Skin of body (tissue), 2 donors: ENCODE data around the gene MEF2D. TPM values are rescaled to one million over a fixed set of nuclear protein-coding genes. Genes with fewer than 3 reads are reported as not detected.

Source experiments
- DNase-seq: peaks from one replicate; lab custom pipeline; 2025; lab: John Stamatoyannopoulos, UW
- total RNA-seq: library from RNA; depleted of rRNA; stranded (reverse); fragments of >200 nt; gene quantifications from one replicate; pipeline ENCODE4 v1.2.3, GENCODE V29; 2014

The MEF2D gene
- total RNA-seq: 11.2 TPM

- no peak for DNase-seq
These were observed at the start of gene MEF2D for GRCh38 chr1:156500543-156500792. TSS of gene MEF2D (minus strand) at chr1:156500775. CDS start at chr1:156483292, 17,483 bp downstream.

- DNase-seq: no peak
These were observed 49.8 kb upstream of the MEF2D start for GRCh38 chr1:156550346-156550745.

- no peak for DNase-seq
These were observed 49.3 kb upstream of the MEF2D start for GRCh38 chr1:156549831-156550230.

GRCh38 chr1:156549390-156549789, 48.8 kb upstream of the MEF2D start:
- DNase-seq: no peak

- no peak for DNase-seq
These were observed 47.4 kb upstream of the MEF2D start for GRCh38 chr1:156547982-156548381.

GRCh38 chr1:156547434-156547833, 46.9 kb upstream of the MEF2D start:
- DNase-seq: no peak

GRCh38 chr1:156546267-156546666, 45.7 kb upstream of the MEF2D start:
- no peak for DNase-seq

- DNase-seq: no peak
These were observed 44.1 kb upstream of the MEF2D start for GRCh38 chr1:156544592-156545102.

GRCh38 chr1:156543066-156543465, 42.5 kb upstream of the MEF2D start:
- DNase-seq: no peak

GRCh38 chr1:156540955-156541354, 40.4 kb upstream of the MEF2D start:
- DNase-seq: no peak

GRCh38 chr1:156539818-156540355, 39.3 kb upstream of the MEF2D start:
- DNase-seq: no peak

GRCh38 chr1:156538711-156539440, 38.3 kb upstream of the MEF2D start:
- no peak for DNase-seq

GRCh38 chr1:156537027-156537426, 36.5 kb upstream of the MEF2D start:
- DNase-seq: no peak

GRCh38 chr1:156534424-156535060, 34.0 kb upstream of the MEF2D start:
- DNase-seq: no peak

GRCh38 chr1:156533568-156534220, 33.1 kb upstream of the MEF2D start:
- DNase-seq: no peak

- DNase-seq: no peak
These were observed 31.8 kb upstream of the MEF2D start for GRCh38 chr1:156532374-156532773.

- no peak for DNase-seq
These were observed 29.4 kb upstream of the MEF2D start for GRCh38 chr1:156530006-156530405.

- DNase-seq: no peak
These were observed 28.4 kb upstream of the MEF2D start for GRCh38 chr1:156528875-156529425.

GRCh38 chr1:156528231-156528630, 27.7 kb upstream of the MEF2D start:
- DNase-seq: no peak

GRCh38 chr1:156527584-156527983, 27.0 kb upstream of the MEF2D start:
- no peak for DNase-seq

- no peak for DNase-seq
These were observed 25.4 kb upstream of the MEF2D start for GRCh38 chr1:156525856-156526489.

- no peak for DNase-seq
These were observed 24.5 kb upstream of the MEF2D start for GRCh38 chr1:156525071-156525501.
